GM12865 (cell line): ENCODE data around the gene SEC16A.

ENCODE experiments used
- DNase-seq: peaks from one replicate; pipeline ENCODE4 v3.0.0; 2010; ENCODE audit warnings: low read depth
- H3K4me3 ChIP-seq: 2 replicates; pipeline ENCODE4 v1.5.1; 2011; ENCODE audit warnings: mild to moderate bottlenecking, low read depth, low read length, control low read depth
- CTCF ChIP-seq: IDR thresholded peaks from 2 replicates; pipeline ENCODE4 v1.5.1; 2011; ENCODE audit warnings: low read length, control low read depth, low read depth, inconsistent platforms; ENCODE audit not compliant: insufficient read depth; ENCODE audit errors: missing control alignments

The SEC16A gene

GRCh38 chr9:136444102-136444501, 38.7 kb downstream of the SEC16A start:
- no peak overlapping the region for H3K4me3 ChIP-seq
- no peak for DNase-seq
- no peak for TF ChIP-seq CTCF

DNA sequence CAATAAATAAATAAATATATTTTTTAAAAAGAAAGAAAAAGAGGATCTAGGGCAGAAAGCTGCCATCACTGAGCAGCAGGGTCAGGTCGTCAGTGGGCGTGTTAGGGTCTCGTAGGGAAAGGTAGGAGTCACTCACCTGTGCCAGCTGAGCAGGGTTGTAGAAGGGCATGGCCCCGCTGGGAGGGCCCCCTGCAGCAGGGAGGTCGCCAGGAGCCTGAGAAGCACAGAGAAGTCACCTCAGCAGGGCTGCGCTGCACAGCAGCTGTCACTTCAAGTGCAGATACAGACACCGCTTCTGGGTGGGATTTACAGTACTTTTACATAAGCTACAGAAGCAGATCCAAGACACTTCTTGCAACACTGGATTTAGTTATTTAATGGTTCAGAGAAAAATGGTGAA, 39.2 kb downstream of the SEC16A start:
- no peak overlapping the region for H3K4me3 ChIP-seq
- DNase-seq = no peak
- no peak for TF ChIP-seq CTCF

DNA sequence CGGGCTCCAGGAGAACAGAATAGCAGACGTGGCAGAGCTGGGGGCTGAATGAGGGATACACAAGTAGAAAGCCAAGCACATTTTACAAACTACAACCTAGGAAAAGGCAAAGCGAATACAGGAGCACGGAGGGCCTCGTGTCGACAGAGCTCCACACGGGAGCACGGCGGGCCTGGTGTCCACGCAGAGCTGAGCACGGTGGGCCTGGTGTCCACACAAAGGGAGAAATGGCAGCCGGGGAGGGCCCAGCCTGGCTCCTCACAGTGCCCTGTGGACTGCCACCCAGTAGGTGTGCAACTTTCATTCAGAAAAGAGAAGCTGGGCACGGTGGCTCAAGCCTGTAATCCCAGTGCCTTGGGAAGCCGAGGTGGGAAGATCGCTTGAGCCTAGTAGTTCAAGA, 39.8 kb downstream of the SEC16A start:
- H3K4me3 ChIP-seq = no peak overlapping the region
- no peak for TF ChIP-seq CTCF
- DNase-seq = no peak

DNA sequence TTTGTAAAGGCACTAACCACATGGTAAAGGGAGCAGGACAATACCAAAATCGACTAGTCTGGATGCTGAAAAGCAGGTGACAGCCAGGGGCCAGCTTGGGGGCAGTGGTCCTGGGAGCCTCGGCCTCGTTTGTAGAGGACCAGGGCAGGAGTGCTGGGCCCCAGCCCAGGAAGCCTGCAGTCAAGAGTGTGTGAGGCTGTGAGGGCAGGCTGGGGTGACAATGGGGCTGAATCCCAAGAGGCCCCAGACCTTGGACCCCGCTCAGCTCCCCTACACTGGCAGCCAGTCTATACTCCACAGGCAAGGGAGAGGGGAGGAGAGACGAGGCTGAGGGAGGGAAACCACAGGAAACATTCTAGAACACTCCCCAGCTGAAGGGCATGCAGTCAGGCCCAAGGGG, 40.6 kb downstream of the SEC16A start:
- no peak for DNase-seq
- no peak for TF ChIP-seq CTCF
- H3K4me3 ChIP-seq = no peak overlapping the region

DNA sequence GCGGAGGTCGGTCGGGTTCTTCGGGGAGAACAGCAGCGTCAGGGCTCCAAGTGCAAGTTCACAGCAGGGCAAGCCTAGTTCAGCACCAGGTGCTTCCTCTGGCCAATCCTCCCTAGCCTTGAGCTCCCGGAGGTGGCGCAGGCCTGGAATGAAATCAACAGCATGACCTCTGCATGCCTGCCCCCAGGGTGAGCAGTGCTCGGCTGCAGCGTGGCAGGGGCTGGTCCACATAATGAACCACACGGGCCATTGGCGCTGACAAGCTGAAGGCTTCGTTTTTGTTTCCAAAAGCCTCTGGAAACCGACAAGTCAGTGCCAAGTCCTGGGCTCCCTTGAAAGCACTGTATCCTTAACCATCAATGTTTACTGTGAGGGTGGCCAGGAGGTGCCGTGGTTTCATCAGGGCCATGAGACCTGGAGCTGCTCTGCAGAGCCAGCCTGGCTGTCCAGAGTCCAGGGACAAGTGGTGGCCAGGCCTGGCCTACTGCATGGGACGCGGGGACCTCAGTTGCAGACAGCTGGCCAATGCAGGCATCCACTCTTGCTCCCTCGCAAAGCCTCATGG, 41.1 kb downstream of the SEC16A start:
- no peak overlapping the region for H3K4me3 ChIP-seq
- no peak for TF ChIP-seq CTCF
- DNase-seq = no peak

DNA sequence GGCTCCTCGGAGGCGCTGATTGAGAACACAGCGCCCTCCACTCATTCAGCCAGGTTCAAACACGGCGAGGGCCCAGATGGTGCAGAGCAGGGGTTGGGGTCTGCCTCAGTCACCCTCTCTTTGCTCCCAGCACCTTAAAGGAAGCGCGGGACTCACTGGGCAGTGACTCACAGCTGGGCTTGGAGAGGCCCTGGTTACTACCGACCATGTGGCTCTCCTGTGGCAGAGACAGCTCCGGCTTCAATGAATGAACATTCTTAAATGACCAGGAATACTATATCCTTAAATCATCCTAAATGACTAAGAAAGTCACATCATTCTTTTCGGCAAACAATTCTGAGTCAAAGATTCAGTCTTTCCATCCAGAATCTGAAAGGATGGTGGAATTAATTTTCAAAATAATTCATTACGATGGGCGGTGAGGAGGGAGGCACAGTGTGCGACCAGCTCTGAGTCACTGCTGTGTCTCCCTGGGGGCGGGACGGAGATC, 41.6 kb downstream of the SEC16A start:
- no peak for DNase-seq
- TF ChIP-seq CTCF = no peak
- H3K4me3 ChIP-seq = no peak overlapping the region
